Brain pericyte (primary cell): Measurements from ENCODE around the gene COMMD1.
"Not testable (repeated sequence)": the region's sequence is repeated elsewhere in the genome, so short reads cannot be mapped to it uniquely, and the experiment has no call there.

ENCODE experiments used
- DNase-seq: peaks from one replicate; pipeline ENCODE4 v3.0.0-alpha.2; 2012; ENCODE audit warnings: low read depth, low spot score

The COMMD1 gene

GRCh38 chr2:62071126-62071598 lies 165.7 kb downstream of the COMMD1 start:
- DNase-seq: no peak

GRCh38 chr2:62071760-62072680 lies 166.5 kb downstream of the COMMD1 start:
- DNase-seq: no peak

- DNase-seq: no peak
These were observed 168.8 kb downstream of the COMMD1 start for GRCh38 chr2:62074233-62074632.

GRCh38 chr2:62076980-62077638 lies 171.6 kb downstream of the COMMD1 start:
- no peak for DNase-seq

- DNase-seq: no peak
These were observed 179.3 kb downstream of the COMMD1 start for GRCh38 chr2:62084801-62085200.

- DNase-seq: no peak
These were observed 184.2 kb downstream of the COMMD1 start for GRCh38 chr2:62089658-62090057.

- no peak for DNase-seq
These were observed 186.0 kb downstream of the COMMD1 start for GRCh38 chr2:62091471-62091870.

- DNase-seq: no peak
These were observed 193.6 kb downstream of the COMMD1 start for GRCh38 chr2:62099050-62099449.

- DNase-seq: no peak
These were observed 194.2 kb downstream of the COMMD1 start for GRCh38 chr2:62099523-62100175.

GRCh38 chr2:62101886-62102285 lies 196.4 kb downstream of the COMMD1 start:
- no peak for DNase-seq

GRCh38 chr2:62102402-62102920 lies 197.0 kb downstream of the COMMD1 start:
- DNase-seq: no peak

GRCh38 chr2:62109554-62109953 lies 204.1 kb downstream of the COMMD1 start:
- DNase-seq: no peak

- DNase-seq: no peak
These were observed 205.0 kb downstream of the COMMD1 start for GRCh38 chr2:62110415-62111025.

- DNase-seq: no peak
These were observed 206.7 kb downstream of the COMMD1 start for GRCh38 chr2:62112179-62112578.

GRCh38 chr2:62114564-62114963 lies 209.1 kb downstream of the COMMD1 start:
- DNase-seq: no peak

GRCh38 chr2:62116983-62117382 lies 211.5 kb downstream of the COMMD1 start:
- DNase-seq: no peak

GRCh38 chr2:62118160-62118559 lies 212.7 kb downstream of the COMMD1 start:
- DNase-seq: no peak

- no peak for DNase-seq
These were observed 214.0 kb downstream of the COMMD1 start for GRCh38 chr2:62119311-62119974.

GRCh38 chr2:62126239-62126638 lies 220.8 kb downstream of the COMMD1 start:
- DNase-seq: not testable (repeated sequence)

GRCh38 chr2:62133320-62133823 lies 227.9 kb downstream of the COMMD1 start:
- no peak for DNase-seq
